HepG2 (cell line): Measurements from ENCODE around the gene SERPINE2. TPM values are rescaled to one million over a fixed set of nuclear protein-coding genes. Genes with fewer than 3 reads are reported as not detected.

ENCODE experiments used
- AKAP8 ChIP-seq: sonication (generic); formaldehyde crosslinking; IDR thresholded peaks from 2 replicates; pipeline ENCODE4 v1.5.1; 2020; ENCODE audit warnings: mild to moderate bottlenecking, missing genetic modification reagents
- ARNT ChIP-seq: fragments of 450-650 bp; IDR thresholded peaks from 2 replicates; pipeline ENCODE4 v1.6.1; 2017
- CENPT ChIP-seq: sonication (generic); formaldehyde crosslinking; IDR thresholded peaks from 2 replicates; pipeline ENCODE4 v1.8.0; 2022; ENCODE audit warnings: low read depth, mild to moderate bottlenecking, moderate library complexity, missing genetic modification reagents
- DMAP1 ChIP-seq: IDR thresholded peaks from 2 replicates; pipeline ENCODE4 v1.6.1; 2016
- GLMP ChIP-seq: sonication (generic); formaldehyde crosslinking; IDR thresholded peaks from 2 replicates; pipeline ENCODE4 v1.9.0; 2021; ENCODE audit warnings: missing genetic modification reagents, mild to moderate bottlenecking, borderline replicate concordance
- KLF15 ChIP-seq: sonication (generic); formaldehyde crosslinking; IDR thresholded peaks from 2 replicates; pipeline ENCODE4 v1.8.1; 2023; ENCODE audit warnings: borderline replicate concordance, mild to moderate bottlenecking, inconsistent platforms, missing genetic modification reagents, mixed read lengths
- MLX ChIP-seq: IDR thresholded peaks from 2 replicates; pipeline ENCODE4 v1.6.1; 2016
- RAD21 ChIP-seq: fragments of 450-650 bp; formaldehyde crosslinking; IDR thresholded peaks from 2 replicates; pipeline ENCODE4 v1.5.0; 2020; ENCODE audit warnings: mild to moderate bottlenecking
- RXRB ChIP-seq: IDR thresholded peaks from 2 replicates; pipeline ENCODE4 v1.6.1; 2016; ENCODE audit warnings: borderline replicate concordance, missing genetic modification reagents, missing compliant biosample characterization
- SAP130 ChIP-seq: IDR thresholded peaks from 2 replicates; pipeline ENCODE4 v1.6.1; 2016; ENCODE audit warnings: low read depth
- SP1 ChIP-seq, 2 experiments: fragments of 450-650 bp in 1 of 2; sonication (generic) in 1 of 2; formaldehyde crosslinking in 1 of 2; IDR thresholded peaks; 2 replicates each; pipeline versions ENCODE4 v1.4.0 to v1.6.1; 2016 to 2020; ENCODE audit warnings: missing genetic modification reagents in 1 of 2
- SP4 ChIP-seq: sonication (generic); formaldehyde crosslinking; IDR thresholded peaks from 2 replicates; pipeline ENCODE4 v1.8.1; 2023; ENCODE audit warnings: mild to moderate bottlenecking, missing genetic modification reagents
- TEAD2 ChIP-seq: sonication (generic); formaldehyde crosslinking; IDR thresholded peaks from 2 replicates; pipeline ENCODE4 v1.9.0; 2021; ENCODE audit warnings: missing genetic modification reagents
- TOPORS ChIP-seq: sonication (generic); formaldehyde crosslinking; IDR thresholded peaks from 2 replicates; pipeline ENCODE4 v1.8.0; 2023; ENCODE audit warnings: mild to moderate bottlenecking, missing genetic modification reagents
- YY1 ChIP-seq: IDR thresholded peaks from 2 replicates; pipeline ENCODE4 v1.6.1; 2011; ENCODE audit warnings: low read length, low read depth, moderate library complexity, mild to moderate bottlenecking; ENCODE audit not compliant: insufficient read depth, insufficient replicate concordance
- ZBTB10 ChIP-seq: sonication (generic); formaldehyde crosslinking; IDR thresholded peaks from 2 replicates; pipeline ENCODE4 v1.4.0; 2020; ENCODE audit warnings: missing genetic modification reagents, borderline replicate concordance
- ZNF441 ChIP-seq: sonication (generic); formaldehyde crosslinking; IDR thresholded peaks from 2 replicates; pipeline ENCODE4 v1.7.0; 2021; ENCODE audit warnings: missing genetic modification reagents, borderline replicate concordance
- ZNF549 ChIP-seq: sonication (generic); formaldehyde crosslinking; IDR thresholded peaks from 2 replicates; pipeline ENCODE4 v1.5.0; 2020; ENCODE audit warnings: missing genetic modification reagents
- ZNF557 ChIP-seq: sonication (generic); formaldehyde crosslinking; IDR thresholded peaks from 2 replicates; pipeline ENCODE4 v1.4.0; 2020; ENCODE audit warnings: missing genetic modification reagents
- ZNF558 ChIP-seq: sonication (generic); formaldehyde crosslinking; IDR thresholded peaks from 2 replicates; pipeline ENCODE4 v1.9.0; 2022; ENCODE audit warnings: mild to moderate bottlenecking, missing genetic modification reagents, borderline replicate concordance
- ZSCAN5A ChIP-seq: sonication (generic); formaldehyde crosslinking; IDR thresholded peaks from 2 replicates; pipeline ENCODE4 v1.8.0; 2022; ENCODE audit warnings: mild to moderate bottlenecking, missing genetic modification reagents, borderline replicate concordance
- polyA plus RNA-seq, 8 experiments: library from polyadenylated mRNA; depleted of rRNA in 3 of 8; stranded (reverse) in 7 of 8; unstranded in 1 of 8; fragments of >200 nt; fragmentation: Illumina TruSeq in 4 of 8; extraction: Trizol in 4 of 8; gene quantifications; 2 replicates each; pipeline versions ENCODE4 v1.2.1 to v1.2.3, GENCODE V29; 2011 to 2016; ENCODE audit warnings: low read depth in 4 of 8, missing spikeins in 1 of 8, mixed read lengths in 1 of 8; ENCODE audit not compliant: insufficient read depth in 1 of 8
- total RNA-seq, 5 experiments: library from RNA; depleted of rRNA; stranded (reverse); fragments of >200 nt; fragmentation: Illumina TruSeq; extraction: Trizol; gene quantifications; 2 replicates each; pipeline ENCODE4 v1.2.3, GENCODE V29; 2016; ENCODE audit warnings: low read depth in 1 of 5
- TF ChIP-seq, protein P1 (sequence below): sonication (generic); formaldehyde crosslinking; IDR thresholded peaks from 2 replicates; pipeline ENCODE4 v1.4.0; 2020; ENCODE audit warnings: missing genetic modification reagents, borderline replicate concordance

The SERPINE2 gene
- total and polyA plus RNA-seq, 2 of the 13 experiments (the other 11 are each of a cell fraction or from before 2014, with no cell fraction given) = 7.9 to 18.1 TPM

GRCh38 chr2:223957092-223957851 is 81.8 kb downstream of the SERPINE2 start, which contains the start of gene MRPL44 (continued):
- no peak; the same call in 1 of the 2 replicates for TF ChIP-seq ZNF558
- TF ChIP-seq, protein P1, sequence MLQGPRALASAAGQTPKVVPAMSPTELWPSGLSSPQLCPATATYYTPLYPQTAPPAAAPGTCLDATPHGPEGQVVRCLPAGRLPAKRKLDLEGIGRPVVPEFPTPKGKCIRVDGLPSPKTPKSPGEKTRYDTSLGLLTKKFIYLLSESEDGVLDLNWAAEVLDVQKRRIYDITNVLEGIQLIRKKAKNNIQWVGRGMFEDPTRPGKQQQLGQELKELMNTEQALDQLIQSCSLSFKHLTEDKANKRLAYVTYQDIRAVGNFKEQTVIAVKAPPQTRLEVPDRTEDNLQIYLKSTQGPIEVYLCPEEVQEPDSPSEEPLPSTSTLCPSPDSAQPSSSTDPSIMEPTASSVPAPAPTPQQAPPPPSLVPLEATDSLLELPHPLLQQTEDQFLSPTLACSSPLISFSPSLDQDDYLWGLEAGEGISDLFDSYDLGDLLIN = peak; percentile 79; the same call in 1 of the 2 replicates
- TF ChIP-seq AKAP8 (CRISPR knock-in tag) = 0 out of 2 replicates have a peak, but pooled peaks have one; percentile 40
- no peak for TF ChIP-seq ARNT
- TF ChIP-seq DMAP1 (CRISPR knock-in tag) = peak; percentile 99
- peak; percentile 99 for TF ChIP-seq YY1
- 0 out of 2 replicates have a peak, but pooled peaks have one; percentile 88 for TF ChIP-seq ZNF557 (CRISPR knock-in tag)
- peak; percentile 97 for TF ChIP-seq TOPORS (CRISPR knock-in tag)
- TF ChIP-seq KLF15 (CRISPR knock-in tag) = peak; percentile 84; the same call in 1 of the 2 replicates
- TF ChIP-seq ZNF441 (CRISPR knock-in tag) = peak; percentile 76
- TF ChIP-seq CENPT (CRISPR knock-in tag) = peak; percentile 83; the same call in 1 of the 2 replicates
- TF ChIP-seq SP4 = peak; percentile 99
- no peak; the same call in none of the 2 replicates for TF ChIP-seq RAD21 (CRISPR knock-in tag)
- peak; percentile 92 for TF ChIP-seq RXRB
- peak; percentile 87; the same call in 1 of the 2 replicates for TF ChIP-seq TEAD2 (CRISPR knock-in tag)
- TF ChIP-seq MLX (CRISPR knock-in tag) = peak; percentile 82; the same call in 1 of the 2 replicates
- TF ChIP-seq ZSCAN5A = peak; percentile 98
- peak; percentile 58; the same call in 1 of the 2 replicates for TF ChIP-seq ZBTB10 (CRISPR knock-in tag)
- no peak; the same call in 1 of the 2 replicates for TF ChIP-seq SP1 (IDR thresholded peaks at IDR 0.05)
- TF ChIP-seq SP1 (CRISPR knock-in tag; IDR thresholded peaks at IDR 0.05) = peak; percentile 98
- TF ChIP-seq SAP130 = peak; percentile 98
- TF ChIP-seq ZNF549 (CRISPR knock-in tag) = no peak
- TF ChIP-seq GLMP (CRISPR knock-in tag) = 0 out of 2 replicates have a peak, but pooled peaks have one; percentile 50
